NCI-H345 treated with DMSO at 0.1 percent for 48 hours (cell line): ENCODE measurements around the gene ADAM15.
A peak's percentile ranks its signal among the peaks of the same experiment; 100 is the strongest.

Experiments used
- DNase-seq: peaks from one replicate; lab custom pipeline; 2025; ENCODE audit not compliant: unreplicated experiment; lab: John Stamatoyannopoulos, UW

ADAM15 gene

GRCh38 chr1:155049651-155050559 is 1.2 kb upstream of the ADAM15 start:
- no peak for DNase-seq

GRCh38 chr1:155051342-155051776 is 243 bp downstream of the ADAM15 start:
- no peak for DNase-seq

- DNase-seq: peak; percentile 78
These were observed 772 bp downstream of the ADAM15 start for GRCh38 chr1:155051777-155052398.

GRCh38 chr1:155052439-155053395 is 1.6 kb downstream of the ADAM15 start:
- DNase-seq: peak; percentile 67

GRCh38 chr1:155053531-155054105 is 2.5 kb downstream of the ADAM15 start:
- no peak for DNase-seq

- DNase-seq: no peak
These were observed 6.0 kb downstream of the ADAM15 start for GRCh38 chr1:155057104-155057503.

- no peak for DNase-seq
These were observed 6.7 kb downstream of the ADAM15 start for GRCh38 chr1:155057788-155058211.

- DNase-seq: no peak
These were observed 9.6 kb downstream of the ADAM15 start for GRCh38 chr1:155060736-155061135.

- peak; percentile 90 for DNase-seq
These were observed 10.4 kb downstream of the ADAM15 start for GRCh38 chr1:155061381-155062150.

GRCh38 chr1:155062151-155062686 is 11.1 kb downstream of the ADAM15 start:
- DNase-seq: no peak

GRCh38 chr1:155062702-155063411 is 11.7 kb downstream of the ADAM15 start:
- peak; percentile 87 for DNase-seq

- DNase-seq: peak; percentile 89
These were observed 12.5 kb downstream of the ADAM15 start, which contains the start of gene EFNA4 for GRCh38 chr1:155063550-155064110. Gene EFNA4 (plus strand): TSS chr1:155063740. CDS start chr1:155063824, 84 bp downstream.

- DNase-seq: peak; percentile 67
These were observed 13.2 kb downstream of the ADAM15 start for GRCh38 chr1:155064111-155064831.

GRCh38 chr1:155064832-155065429 is 13.8 kb downstream of the ADAM15 start:
- DNase-seq: no peak

- DNase-seq: no peak
These were observed 15.7 kb downstream of the ADAM15 start for GRCh38 chr1:155066777-155067176.

GRCh38 chr1:155068599-155068998 is 17.5 kb downstream of the ADAM15 start:
- DNase-seq: no peak

GRCh38 chr1:155069551-155070157 is 18.5 kb downstream of the ADAM15 start:
- DNase-seq: peak; percentile 92
